ENCODE results near the gene OLFM4.
A peak's percentile ranks its signal among the peaks of the same experiment; 100 is the strongest.

OLFM4 gene

DNA sequence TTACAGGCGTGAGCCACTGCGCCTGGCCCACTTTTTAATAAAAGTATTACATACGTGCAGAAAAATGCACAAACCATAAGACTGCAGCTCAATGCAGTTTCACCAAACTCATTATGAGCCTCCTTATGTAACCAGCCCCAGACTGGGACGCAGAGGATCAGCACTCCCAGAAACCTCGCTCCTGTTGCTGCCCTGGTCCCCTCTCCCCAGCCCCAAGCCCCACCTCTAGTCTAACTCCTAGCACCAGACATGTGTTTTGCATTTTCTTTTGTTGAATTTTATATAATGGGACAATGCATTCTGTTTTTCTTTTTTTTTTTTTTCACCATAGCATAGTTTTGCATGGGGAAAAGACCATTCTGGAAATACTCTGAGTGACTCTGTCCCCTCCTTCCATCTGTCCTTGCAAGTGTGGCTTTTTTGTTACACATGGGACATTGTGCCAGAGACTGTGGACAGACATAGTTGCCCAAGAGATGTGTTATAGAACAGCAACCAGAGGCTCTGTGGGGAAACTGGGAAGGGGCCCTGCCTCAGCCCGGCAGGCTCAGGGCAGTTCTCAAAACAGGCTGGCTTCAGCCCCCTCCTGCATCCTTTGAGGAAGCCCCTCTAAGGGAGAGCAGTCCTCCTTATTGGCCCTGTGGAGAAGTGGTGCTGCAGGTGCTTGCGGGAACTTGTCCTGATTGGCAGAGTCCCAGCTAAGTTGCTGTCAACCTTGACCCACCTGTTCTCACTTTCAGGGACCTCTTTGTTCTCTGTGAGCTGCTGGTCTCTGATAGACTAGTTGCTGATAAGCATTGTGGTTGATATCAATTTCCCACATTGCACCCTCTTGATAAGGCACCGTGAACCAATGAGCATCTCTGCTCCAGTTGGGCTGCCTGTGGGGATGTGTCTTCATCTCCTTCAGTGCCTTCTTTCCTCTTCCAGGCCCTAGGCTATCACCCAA is 13.8 kb upstream of the OLFM4 start:
- DNase-seq, result no peak

GRCh38 chr13:53015971-53016370 is 12.6 kb upstream of the OLFM4 start:
- DNase-seq, result no peak

- no peak for DNase-seq
These were observed 11.1 kb upstream of the OLFM4 start for GRCh38 chr13:53017433-53017970.

- no peak for DNase-seq
These were observed 9.6 kb upstream of the OLFM4 start for GRCh38 chr13:53018690-53019647.

DNA sequence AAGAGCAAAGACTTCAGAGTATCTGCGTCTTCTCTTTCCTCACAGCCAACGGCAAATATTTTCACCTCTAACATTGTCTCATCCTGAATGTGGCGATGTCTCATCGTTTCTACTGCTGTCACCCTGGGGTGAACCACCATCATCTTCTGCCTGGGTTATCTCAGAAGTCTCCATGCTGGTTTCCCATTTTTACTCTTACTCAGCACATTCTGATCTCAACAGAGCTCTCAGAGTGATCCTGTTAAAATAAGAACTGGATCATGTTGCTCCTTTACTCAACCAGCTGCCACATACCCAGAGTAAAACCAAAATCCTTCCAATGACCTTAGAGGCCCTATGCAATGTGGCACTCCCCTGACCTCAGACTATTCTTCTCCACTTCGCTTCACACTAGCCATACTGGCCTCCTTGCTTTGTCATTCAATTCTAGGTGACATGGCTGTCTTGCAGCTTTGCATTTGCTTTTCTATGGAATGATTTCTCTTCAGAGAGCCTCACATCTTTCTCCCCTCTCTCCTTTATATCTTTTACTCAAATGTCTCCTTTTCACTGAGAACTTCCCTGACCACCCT is 7.8 kb upstream of the OLFM4 start:
- DNase-seq, result no peak

- no peak for DNase-seq
These were observed 5.4 kb upstream of the OLFM4 start for GRCh38 chr13:53023246-53023645.

GRCh38 chr13:53028063-53028462 is 550 bp upstream of the OLFM4 start:
- DNase-seq, result no peak

GRCh38 chr13:53032849-53033248 is 4.2 kb downstream of the OLFM4 start:
- no peak for DNase-seq

GRCh38 chr13:53038993-53039392 is 10.4 kb downstream of the OLFM4 start:
- DNase-seq, result no peak

- no peak for DNase-seq
These were observed 13.4 kb downstream of the OLFM4 start for GRCh38 chr13:53041968-53042516.

- DNase-seq, result no peak
These were observed 14.3 kb downstream of the OLFM4 start for GRCh38 chr13:53042877-53043276.

DNA sequence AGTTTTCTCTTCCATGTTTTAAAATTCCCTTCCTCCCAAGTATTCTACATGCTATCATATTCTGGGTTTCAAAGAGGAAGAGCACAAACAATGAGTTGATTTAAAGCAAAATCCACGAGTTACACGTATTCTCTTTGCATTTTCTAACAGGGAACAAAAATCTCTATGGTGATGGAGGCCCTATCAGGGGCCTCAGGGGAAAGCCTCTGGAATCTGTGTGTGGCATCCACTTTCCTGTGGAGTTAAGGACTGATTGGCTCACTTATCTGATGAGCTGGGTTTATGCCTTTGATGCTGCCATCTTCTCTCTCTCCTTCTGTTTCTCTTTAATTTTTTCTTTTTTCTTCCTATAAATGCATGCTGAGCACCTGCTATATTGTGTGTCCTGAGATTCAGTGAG is 14.8 kb downstream of the OLFM4 start:
- DNase-seq, result no peak

GRCh38 chr13:53045189-53045588 is 16.6 kb downstream of the OLFM4 start:
- DNase-seq, result peak in 1 of 2 experiments; percentile 15

GRCh38 chr13:53048880-53049279 is 20.3 kb downstream of the OLFM4 start:
- DNase-seq, result no peak

DNA sequence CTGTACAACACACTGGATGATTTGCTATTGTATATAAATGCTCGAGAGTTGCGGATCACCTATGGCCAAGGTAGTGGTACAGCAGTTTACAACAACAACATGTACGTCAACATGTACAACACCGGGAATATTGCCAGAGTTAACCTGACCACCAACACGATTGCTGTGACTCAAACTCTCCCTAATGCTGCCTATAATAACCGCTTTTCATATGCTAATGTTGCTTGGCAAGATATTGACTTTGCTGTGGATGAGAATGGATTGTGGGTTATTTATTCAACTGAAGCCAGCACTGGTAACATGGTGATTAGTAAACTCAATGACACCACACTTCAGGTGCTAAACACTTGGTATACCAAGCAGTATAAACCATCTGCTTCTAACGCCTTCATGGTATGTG is 21.5 kb downstream of the OLFM4 start:
- DNase-seq, result peak in 1 of 2 experiments; percentile 75

GRCh38 chr13:53052675-53053074 is 24.1 kb downstream of the OLFM4 start:
- DNase-seq, result peak in 1 of 2 experiments; percentile 21

DNA sequence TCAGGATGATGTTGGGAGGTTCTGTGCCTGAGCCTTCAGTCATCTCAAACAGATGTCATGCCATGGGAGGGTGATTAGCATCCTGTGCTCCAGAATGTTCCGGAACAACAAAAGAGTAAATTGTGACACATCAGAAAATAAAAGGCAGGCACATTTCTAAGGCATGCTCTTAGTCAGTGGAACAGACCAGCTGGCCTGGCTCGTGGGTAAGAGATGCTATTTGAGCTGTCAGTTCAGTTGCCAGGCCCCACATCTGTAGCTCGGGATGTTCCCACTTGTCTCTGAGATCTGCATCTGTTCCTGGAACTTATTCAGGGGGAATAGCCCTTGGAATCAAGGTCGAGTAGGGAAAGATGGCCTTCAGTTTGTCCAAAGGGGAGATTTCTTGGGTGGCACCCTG is 26.0 kb downstream of the OLFM4 start:
- no peak for DNase-seq

DNA sequence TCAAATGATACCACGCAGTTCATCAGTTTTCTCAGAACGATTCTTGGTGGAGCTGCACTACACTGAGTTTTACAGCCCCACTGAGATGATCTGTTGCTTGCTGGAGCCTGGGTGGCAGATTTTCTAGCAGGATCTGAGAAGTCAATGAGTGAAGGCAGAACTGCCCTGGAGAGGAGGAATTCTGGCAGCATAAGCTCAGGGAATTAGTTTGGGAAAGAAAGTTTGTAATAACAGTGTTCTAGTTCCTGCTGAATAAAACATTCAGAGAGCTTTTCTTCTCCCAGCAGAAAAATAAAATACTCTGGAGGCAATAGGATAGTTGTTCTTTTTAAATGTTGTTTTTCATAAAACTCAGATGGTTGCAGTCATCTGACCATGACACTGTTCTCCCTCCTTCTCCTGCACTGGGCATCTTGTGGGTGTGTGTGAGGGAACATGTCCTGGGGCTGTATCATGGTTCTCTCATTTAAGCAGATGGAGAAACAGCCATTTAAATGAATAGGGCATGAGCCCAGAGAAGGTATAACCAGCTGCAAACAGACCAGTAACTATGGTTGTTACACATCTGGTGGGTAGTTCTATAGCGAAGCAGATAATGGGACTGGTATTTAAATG is 29.6 kb downstream of the OLFM4 start:
- no peak for DNase-seq

- DNase-seq, result no peak
These were observed 32.4 kb downstream of the OLFM4 start for GRCh38 chr13:53060840-53061490.

GRCh38 chr13:53064731-53065130 is 36.1 kb downstream of the OLFM4 start:
- peak; percentile 60 to 81 for DNase-seq

- DNase-seq, result no peak
These were observed 37.8 kb downstream of the OLFM4 start for GRCh38 chr13:53066411-53066810.
